ENCODE data around the gene COMMD4.
"Not testable (repeated sequence)": the region's sequence is repeated elsewhere in the genome, so short reads cannot be mapped to it uniquely, and the experiment has no call there.

COMMD4 gene

DNA sequence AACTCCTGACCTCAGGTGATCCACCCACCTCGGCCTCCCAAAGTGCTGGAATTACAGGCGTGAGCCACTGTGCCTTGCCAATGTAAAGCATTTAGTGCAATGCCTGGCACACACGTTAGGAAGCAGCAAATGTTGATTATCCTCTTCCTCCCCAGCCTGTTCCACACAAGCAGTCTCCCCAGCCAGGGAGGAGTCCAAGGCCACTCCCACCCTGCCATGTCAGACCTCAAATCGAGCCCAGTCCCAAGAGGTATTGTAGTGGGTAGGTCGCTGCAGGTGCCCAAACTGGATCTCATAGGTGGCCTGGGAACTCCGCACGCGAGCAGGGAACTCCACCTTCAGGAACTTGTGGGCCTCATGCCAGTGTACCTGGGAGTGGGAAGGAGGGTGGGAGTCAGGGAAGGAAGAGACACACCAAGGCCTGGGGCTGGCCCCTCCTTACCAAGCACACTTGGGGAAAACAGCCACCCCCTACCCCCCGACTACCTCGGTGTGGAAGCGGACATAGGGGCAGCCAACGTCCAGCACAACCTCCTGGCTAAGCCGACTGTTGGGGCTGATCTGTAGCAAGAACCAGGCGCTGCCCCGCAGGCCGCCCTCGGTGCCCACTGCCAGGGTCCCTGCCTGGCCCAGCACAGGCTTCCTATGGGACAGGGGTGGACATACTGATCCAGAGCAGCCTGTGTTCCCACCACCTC is 22.3 kb downstream of the COMMD4 start:
- no peak for DNase-seq

DNA sequence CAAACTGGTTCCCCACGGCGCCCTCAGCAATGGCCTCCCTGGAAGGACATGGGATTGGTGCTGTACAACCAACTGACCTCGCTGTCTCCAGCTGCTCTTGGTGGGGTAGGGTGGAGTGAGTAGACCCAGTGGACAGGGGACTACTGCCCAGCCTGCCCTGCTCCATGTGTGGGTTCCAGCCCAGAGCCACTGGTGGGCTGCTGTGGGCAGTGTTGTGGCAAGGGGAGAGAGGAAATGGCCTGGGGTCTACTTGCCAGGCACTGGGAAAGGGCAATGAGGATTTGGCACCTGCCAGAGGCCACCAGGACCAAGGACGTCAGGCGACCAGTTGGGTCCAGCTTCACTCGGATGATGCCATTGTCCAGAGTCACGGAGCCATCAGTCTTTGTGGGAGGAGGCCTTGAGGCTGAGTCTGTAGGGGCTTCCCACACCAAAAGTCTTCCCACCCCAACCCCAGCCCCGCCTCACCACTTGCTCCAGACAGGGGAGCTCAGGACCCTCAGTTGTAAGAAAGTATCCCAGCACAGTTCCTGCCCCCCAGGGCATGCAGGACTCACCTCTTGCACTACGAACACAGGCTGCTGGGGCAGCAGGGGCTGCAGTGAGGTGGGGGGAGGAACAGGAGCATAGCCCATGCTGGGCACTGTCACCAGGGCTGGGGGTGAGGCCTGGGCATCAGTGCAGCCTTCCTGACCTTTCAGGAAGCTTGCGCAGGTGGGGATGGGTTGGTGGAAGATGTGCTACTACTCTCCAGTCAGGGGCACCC is 23.1 kb downstream of the COMMD4 start:
- DNase-seq, result no peak

DNA sequence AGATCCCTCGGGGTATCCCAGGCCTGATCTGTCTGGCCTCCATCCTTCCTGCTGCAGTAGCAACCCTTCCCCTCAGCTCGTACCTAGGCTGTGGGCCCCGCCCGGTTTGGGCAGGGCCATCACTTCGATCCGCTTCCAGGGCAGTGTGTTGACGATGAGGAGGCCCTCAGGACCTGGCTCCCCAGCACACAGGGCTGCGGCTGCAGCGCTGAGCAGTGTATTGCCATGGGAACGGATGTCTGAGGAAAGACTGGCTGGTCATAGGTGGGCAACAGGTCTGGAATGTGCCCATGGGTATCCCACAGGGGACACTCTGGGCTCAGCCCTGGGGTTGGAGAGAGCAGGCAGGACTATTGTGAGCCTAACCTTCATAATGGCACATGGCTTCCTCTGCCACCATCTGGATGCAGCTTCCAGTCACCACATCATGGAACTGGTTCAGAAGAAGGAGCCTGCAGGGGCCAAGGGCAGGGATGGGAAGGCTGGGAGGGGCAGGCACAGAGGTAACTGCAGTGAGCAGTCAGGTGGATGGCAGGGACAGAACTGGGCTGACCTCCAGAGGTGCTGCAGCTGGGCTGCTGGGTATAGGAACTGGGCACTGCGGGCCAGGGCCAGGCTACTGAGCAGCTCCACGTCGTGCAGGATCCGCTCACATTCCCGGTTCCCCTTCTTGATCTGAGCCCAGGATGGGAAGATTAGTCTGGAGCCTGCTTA is 23.8 kb downstream of the COMMD4 start:
- no peak for DNase-seq

DNA sequence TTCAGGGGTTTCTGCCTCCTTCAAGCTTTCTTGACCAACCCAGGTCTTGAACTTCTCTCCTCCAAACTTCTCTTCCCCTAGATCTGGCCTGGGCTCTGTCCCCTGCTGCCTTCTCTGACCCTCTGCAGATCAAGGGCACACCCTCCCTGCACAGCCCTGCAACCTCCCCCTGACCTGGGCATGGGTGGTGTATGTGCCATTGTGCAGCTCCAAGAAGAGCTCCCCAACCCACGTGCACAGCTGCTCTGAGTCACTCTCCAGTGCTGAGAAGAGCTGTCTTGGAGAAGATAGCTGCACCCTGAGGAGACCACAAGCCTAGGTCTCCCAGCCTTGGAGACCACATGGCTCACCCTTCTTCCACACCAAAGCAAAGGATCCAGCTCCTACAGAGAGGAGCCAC is 24.5 kb downstream of the COMMD4 start:
- no peak for DNase-seq

DNA sequence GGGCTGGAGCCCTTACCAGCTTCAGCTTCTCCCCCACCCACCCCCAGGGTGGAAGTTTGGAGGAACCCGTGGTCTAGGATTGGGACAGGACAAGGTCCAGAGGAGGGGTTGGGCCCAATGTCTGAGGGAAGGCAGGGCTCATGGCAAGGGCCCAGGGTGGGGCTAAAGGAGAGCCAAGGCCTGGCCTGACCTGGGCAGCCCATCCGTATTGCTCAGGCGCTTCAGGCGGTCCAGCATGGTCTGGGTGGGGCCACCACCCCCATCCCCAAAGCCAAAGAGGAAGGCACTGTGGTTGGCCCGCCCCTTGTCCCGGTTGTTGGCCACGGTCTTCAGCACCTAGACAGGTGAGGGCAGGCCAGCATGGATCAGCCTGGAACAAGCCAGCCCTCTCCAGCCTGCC is 25.0 kb downstream of the COMMD4 start:
- no peak for DNase-seq

DNA sequence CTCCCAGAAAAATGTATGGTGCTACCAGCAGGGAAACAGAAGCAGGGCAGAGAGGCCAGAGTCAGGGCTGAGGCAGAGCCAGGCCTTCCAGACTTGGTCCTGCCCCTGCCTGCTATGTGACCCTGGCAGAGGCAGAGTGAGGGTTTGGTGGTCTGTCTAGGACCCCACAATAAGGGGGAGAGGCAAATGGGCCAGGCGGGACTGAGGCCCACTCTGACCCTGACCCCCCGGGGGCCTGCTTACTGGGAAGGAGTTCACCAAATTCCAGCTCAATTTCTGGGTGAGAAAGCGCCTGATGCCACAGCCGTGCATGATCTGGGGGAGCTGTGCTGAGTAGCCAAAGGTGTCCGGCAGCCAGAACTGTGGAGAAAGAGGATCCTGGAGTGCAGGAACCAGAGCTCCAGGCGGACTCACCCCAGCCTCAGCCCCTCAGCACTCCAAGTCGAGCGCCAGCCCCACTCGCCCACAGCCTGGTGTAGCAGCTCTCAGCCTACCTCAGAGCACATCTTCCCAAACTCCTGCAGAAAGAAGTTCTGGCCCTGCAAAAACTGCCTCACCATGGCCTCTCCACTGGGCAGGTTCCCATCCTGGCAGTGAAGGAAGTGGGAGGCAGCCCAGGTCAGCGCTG is 25.6 kb downstream of the COMMD4 start:
- no peak for DNase-seq

DNA sequence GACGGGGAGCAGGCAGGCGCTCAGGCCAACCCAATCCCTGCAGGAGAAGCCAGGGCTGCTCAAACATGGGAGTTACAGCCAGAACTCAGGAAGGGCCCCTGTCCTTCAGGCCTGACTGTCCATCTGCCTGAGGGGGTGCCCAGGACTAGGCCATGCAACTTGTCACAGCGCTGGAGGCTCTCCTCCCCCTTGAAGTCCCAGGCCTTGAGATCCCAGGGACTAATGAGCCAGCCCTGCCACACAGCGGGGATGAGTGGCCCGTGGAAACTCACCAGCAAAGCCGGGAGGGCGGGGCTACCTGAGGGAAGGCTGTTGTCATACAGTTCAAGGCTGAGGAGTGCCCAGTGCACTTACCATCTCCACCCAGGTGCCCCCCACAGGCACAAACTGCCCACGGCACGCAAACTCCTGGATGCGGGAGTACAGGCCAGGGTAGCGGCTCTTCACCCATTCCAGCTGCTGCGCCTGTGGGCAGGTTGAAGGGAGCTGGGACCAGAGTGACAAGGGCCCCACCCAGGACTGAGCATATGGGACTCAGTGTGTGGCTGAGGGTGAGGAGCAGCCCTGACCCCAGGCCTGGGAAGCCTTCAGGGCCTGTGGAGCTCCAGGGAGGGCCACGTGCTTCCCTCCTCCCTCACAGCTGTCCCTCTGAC is 26.3 kb downstream of the COMMD4 start:
- DNase-seq, result no peak

DNA sequence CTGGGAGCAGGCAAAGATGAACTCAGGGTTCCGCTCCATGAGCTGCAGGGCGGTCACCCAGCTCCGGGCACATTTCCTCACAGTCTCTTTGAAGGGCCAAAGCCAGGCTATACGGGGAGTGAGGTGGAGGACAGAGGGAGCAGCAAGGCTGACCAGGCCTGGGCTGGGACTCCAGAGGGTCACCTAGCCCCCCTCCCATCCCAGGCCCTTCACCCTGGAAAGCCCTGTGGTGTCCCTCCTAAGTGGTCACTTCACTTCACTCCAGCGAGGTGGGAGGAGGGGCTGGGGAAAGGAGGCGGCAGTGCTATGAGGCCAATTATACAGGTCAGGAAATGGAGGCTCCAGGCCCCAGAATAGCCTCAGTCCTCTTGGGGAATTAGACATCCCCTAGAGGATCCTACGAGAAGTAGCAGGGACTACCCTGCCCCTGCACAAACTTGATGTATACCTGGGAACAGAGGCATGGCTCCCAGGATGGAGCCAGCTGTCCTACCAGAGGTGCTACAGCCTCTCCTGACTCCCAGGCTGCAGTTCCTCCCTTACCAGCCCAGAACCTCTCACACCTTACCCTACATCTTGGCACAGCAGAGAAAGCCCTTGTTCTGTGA is 26.9 kb downstream of the COMMD4 start:
- DNase-seq, result no peak

DNA sequence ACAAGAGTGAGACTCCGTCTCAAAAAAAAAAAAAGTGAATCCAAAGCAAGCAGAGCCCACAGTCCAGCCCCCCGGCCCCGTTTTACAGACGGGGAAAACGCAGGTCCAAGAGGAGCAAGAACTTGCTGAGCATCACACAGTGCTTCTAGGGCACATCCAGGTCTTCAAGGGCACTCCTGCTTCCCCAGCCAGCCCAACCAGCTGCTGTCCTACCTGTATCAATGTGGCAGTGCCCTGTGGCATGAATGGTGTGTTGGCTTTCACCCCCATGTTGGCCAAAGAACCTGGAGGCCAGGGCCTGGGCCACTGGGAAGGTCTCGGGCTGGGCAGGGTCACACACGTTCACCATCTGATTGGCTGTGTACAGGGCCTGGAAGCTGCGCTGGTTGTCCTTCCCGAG is 27.9 kb downstream of the COMMD4 start:
- DNase-seq, result no peak

DNA sequence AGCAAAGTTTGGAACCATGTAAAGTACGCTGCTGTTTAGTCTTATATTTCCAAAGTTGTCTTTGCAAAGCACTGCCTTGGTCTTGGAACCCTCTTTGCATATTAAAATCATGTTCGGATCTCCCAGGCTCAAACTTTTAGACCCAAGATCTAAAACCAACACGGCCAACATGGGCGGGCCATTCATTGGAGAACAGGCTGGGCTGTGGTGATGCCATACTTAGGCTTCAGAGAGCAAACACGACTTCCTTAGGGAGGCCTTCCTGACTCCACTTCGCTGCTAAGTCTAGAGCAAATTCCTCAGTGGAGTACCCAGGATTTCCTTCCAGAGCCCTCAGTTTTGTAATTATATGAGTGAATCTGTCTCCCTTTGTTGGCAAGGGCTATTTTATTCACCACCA is 29.0 kb downstream of the COMMD4 start:
- no peak for DNase-seq

DNA sequence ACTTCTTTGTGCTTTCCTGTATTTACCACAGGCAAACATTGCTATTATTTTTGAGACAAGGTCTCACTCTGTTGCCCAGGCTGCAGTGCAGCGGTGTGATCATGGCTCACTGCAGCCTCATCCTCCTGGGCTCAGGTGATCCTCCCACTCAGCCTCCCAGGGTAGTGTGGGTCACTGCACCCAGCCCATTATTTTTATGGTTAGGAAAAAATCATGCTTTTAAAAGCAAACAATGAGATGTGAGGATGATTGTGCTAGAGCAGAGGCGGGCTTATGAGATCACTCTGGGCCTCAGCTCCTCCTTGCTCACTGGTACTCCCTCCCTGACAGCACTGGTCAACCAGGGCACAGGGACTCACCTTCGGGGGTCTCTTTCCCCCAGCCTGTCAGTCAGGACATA is 30.3 kb downstream of the COMMD4 start:
- no peak for DNase-seq

DNA sequence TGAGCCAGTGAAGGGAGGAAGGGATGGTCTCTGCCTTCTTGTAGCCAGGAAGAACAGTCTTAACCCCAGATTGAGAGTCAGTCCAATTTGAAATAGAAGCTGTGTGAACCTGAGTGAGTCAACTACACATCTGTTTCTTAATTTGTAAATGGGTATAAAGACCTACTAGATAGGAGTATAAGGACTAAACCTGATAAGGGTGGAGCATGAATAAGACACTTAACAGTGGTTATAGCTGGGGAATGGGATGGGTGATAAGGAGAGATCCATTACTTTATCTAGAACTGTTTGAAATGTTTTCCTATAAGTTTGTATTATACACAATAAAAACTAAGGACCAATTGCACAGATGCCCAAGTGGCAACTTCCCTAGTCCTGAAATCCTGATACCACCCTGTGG is 31.1 kb downstream of the COMMD4 start:
- DNase-seq, result no peak

DNA sequence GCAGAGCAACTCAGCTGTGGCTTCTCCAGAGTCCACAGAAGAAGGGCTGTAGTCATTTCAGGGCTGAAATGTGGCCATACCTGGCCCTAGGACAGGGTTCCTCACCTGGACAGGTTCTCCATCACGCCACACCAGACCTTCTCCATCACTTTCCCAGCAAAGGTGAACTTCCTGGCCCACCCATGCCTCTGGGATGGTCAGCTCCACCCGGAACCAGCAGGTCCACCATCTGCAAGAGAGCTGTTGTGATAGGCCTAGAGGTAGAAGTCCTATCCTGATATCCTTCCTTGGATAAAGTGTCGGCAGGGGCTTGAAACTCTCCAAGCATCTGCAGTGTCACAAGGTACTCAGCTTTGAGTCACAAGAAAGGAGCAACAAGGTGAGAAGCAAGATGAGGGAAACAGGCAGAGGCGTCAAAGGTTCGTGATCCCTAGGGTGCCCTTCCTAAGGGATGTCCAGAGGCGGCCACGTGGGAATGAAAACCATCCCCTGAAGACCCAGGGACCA is 31.6 kb downstream of the COMMD4 start:
- DNase-seq, result no peak

DNA sequence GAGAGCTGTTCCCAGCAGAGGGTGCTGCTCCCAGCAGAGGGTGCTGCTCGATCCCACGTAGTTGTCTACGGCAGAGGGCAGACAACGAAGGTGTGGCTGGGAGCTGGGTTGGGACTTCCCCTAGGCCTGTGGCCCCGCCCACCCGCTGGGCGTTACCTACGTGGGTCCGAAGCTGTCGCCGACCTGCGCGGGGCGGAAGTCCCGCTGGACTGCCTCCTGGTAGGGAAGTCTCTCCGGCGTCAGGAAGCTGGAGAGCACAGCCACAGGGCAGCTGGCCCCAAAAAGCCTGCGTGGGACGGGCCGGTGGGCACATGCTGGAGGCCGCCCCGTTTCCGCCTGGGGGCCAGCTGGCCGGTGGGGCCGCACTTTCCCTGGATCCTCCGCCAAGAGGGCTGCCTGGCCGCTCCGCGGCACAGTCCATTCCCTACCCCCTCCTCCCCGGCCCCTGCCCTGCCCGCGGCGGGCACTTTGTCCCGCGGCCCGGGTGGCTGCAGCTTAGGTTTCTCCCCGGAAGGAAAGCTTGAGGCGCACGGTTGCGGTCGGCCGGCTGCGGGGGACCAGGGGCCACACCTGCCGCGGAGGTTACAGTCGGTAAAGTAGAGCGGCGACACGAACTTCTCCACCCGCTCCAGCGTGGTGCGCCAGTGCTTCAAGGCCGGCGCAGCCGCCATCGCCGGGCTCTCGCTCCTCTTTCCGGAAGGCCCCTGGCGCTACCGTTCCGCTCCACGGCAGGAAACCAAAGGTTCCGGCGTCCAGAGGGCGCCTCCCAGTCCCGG is 32.2 kb downstream of the COMMD4 start, which contains the start of gene MAN2C1:
MAN2C1 (minus strand) TSS at position 695 of the 776 bp plus-strand sequence; CDS start at position 671, 24 bp downstream.
- DNase-seq, result peak; percentile 75 to 91 (median 85)

DNA sequence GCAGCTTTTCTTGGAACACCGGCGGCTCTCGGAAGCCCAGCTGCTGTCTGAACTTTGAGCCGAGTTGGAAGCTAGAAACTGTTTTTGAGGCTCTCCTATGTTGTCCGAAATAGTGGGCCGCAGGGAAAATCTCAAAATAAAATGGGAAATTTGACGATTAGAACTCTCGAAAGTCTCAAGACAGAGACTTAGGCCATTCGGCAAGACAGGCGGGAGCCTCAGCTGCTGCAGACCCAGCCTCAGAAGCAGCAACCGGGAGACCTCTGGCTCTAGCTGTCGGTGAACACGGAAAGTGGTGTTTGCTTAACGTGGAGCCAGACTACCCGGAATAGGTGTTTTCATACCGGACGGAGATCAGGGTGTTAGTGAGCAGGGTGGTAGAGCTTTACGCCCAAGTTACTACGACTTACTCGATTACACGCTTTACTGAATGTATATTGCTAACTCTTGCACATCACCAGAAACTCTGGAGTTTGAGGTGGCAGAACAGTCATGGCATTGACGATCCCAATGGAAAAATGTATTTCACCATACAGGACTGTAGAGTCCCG is 32.9 kb downstream of the COMMD4 start:
- peak in 1 of 6 experiments; percentile 41 for DNase-seq

DNA sequence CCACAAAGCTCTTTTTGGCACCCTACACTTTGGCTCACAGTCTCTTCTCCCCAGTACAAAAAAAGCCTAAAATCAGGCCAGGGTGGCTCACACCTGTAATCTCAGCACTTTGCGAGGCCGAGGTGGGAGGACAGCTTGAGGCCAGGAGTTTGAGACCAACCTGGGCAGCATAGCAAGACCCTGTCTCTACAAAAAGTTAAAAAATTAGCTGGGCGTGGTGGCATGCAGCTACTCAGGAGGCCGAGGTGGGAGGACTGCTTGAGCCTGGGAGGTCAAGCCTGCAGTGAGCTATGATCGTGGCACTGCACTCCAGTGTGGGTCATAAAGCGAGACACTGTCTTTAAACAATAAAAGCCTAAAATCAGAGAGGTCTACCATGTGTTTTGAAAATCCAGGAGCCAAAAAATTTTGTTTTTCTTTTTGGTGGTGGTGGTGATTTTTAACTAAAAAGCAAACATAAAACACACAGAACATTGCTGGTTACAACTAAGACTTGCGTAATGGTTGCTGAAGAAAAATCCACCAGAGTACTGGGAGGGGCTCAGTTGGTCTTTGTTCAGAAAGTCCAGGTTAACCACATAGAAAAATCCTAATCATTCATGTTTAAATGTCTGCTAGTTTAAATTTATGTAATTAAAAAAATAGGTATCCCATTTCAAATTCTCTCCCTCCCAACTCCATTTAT is 34.2 kb downstream of the COMMD4 start:
- DNase-seq, result no peak

DNA sequence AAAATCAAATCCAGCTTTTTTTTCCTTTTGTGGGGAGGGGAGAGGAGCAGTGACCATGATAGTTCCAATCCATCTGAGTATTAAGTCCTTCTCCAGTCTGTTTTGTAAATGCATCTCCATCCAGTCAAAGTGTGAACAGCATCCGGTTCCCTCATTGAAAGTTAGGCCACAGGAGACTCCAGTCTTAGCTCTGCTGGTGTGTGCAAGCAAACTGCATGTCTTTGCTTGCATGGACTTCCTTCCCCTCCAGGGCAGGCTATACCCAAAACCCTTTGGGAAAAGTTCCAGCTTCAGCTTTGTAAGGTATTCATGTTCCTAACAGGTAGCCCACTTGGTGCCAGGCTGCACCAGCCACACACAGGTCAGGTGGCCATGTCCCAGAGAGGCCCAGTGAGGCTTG is 35.6 kb downstream of the COMMD4 start:
- no peak for DNase-seq

DNA sequence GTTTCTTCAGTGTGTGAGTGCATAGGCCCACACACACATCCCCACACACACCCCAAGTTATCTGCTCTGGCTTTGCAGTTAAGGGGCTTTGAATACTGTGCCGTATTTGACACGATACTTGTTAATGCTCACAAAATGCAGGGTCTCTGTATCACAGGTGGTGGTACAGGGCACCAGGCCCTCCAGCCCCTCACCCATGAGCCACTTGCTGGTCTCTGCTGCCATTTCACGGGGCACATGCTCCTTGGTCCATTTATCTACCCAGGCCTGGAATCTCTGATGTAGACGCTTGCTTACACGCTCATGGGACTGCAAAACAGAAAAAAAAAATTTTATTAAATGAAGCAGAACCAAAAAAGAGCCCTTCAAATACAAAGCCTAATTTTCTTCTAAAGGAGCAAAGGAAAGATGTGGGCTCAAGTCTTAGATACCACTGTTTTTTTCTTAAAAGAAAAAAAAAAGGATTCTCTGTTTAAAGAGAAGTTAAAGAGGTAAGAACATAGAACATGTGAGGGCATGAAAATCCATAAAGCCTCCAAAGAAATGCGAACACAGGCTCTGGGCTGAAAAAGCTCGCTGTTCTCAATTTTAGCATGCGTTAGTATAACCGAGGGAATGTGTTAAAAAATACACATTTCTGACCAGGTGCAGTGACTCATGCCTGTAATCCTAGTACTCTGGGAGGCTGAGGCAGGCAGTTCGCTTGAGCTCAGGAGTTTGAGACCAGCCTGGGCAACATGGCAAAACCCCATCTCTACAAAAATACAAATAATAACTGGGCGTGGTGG is 36.2 kb downstream of the COMMD4 start:
- no peak for DNase-seq

DNA sequence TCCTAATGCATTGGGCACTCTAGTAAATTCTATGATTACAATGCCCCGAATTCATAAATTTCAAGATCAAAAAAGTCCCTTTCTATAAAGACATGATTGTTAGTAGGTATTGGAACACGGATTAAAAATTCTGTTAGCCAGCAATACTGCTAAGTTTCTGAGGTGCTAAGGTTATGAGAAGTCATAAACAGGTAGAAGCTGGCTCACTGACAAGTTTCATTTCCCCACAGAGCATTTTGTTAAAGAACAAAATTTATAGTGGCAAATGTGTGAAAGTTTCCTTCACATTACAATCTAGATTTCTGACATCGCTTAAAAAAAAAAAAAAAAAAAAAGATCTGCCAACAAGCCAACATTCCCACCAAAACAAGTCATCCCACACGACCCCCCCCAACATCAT is 44.9 kb downstream of the COMMD4 start:
- DNase-seq, result no peak

DNA sequence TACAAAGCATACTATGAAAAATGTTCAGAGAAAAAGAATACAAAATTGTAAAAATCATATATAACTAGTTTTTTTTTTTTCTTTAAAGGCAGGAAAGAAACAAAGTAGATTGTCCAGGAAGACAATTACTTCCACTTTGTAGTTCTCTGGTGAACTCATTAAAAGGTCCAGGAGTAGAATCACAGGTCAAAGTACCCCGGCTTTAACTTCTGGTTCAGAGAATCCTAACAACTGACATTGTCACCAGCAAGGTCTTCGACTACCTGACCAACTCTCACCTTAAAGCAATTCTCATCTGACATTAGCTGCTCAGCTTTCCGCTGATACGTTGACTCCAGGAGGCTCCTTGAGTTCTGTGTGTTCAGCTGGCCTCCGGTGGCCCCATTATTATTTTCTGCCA is 48.1 kb downstream of the COMMD4 start:
- not testable (repeated sequence) for DNase-seq
